ENCODE measurements around the gene TECR. TPM values are rescaled to one million over a fixed set of nuclear protein-coding genes. Genes with fewer than 3 reads are reported as not detected.

The TECR gene
- total RNA-seq, 1 experiment from 2014 or later: 294 TPM

DNA sequence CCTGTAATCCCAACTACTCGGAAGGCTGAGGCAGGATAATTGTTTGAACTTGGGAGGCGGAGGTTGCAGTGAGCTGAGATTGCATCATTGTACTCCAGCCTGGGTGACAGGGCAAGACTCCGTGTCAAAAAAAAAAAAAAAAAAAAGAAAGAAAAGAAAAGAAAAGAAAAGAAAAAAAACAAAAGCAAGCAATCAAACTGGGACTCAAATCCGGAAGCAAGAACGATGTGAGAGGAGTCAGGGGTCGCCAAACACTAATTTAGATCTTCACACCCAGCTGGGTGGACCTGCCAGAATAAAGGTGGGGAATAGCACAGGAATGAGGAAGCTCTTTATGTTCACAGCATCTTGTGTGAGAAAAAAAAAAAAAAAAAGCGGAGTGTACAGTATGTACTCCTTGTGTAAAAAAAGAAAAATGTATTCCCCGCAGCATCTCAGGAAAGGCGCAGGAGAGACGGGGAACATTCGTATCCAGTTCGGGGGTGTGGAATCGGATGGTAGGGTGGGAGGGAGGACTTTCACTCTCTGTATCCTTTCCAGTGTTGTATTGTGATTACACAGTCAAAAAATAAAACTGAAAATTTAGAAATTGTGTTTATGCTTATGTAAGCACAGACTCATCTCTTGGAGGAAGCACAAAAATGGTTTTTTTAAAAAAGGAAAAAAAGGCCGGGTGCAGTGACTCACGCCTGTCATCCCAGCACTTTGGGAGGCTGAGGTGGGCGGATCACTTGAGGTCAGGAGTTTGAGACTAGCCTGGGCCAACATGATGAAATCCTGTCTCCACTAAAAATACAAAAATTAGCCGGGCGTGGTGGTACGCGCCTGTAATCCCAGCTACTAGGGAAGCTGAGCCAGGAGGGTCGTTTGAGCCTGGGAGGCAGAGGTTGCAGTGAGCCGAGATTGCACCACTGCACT, 18.8 kb upstream of the TECR start:
- peak overlapping the region; percentile 99 for H3K27ac ChIP-seq

DNA sequence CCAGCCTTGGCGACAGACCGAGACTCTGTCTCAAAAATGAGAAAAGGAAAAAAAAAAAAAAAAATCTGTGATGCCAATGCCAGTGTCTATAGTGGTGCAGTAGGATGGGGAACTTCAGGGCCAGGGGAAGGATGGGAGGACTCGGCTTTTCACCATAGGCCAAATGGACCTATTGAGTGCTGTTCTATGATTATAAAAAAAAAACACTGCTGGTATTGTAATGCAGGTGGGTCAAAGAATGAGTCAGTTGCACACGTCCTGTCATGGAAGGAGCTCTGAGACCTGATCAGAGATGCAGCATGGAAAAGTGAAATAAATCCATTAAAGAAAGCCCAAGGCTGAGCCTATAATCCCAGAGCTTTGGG, 18.2 kb upstream of the TECR start:
- H3K27ac ChIP-seq: peak overlapping the region; percentile 99
- peaks cover 98% of the 10 kb centered on the region for H3F3A ChIP-seq (ENCODE audit: insufficient read depth, low read depth)
- H3K4me2 ChIP-seq: peak overlapping the region; percentile 66
- peak overlapping the region; percentile 30; the same call in 1 of the 2 replicates for H3K4me3 ChIP-seq
- ChIA-PET POLR2A (ENCODE audit: unreplicated experiment) (interaction anchor here (0.6 kb wide), 1 partner anchor 427 kb away, joined by 6 read pairs; no protein-coding TSS in a partner anchor), CTCF (interaction anchor here (0.6 kb wide), 1 partner anchor 25 kb away, joined by 4 read pairs; no protein-coding TSS in a partner anchor)
- no peak for TF ChIP-seq EZH2 (IDR thresholded peaks at IDR 0.05; ENCODE audit: low read depth)
- TF ChIP-seq, protein P1, sequence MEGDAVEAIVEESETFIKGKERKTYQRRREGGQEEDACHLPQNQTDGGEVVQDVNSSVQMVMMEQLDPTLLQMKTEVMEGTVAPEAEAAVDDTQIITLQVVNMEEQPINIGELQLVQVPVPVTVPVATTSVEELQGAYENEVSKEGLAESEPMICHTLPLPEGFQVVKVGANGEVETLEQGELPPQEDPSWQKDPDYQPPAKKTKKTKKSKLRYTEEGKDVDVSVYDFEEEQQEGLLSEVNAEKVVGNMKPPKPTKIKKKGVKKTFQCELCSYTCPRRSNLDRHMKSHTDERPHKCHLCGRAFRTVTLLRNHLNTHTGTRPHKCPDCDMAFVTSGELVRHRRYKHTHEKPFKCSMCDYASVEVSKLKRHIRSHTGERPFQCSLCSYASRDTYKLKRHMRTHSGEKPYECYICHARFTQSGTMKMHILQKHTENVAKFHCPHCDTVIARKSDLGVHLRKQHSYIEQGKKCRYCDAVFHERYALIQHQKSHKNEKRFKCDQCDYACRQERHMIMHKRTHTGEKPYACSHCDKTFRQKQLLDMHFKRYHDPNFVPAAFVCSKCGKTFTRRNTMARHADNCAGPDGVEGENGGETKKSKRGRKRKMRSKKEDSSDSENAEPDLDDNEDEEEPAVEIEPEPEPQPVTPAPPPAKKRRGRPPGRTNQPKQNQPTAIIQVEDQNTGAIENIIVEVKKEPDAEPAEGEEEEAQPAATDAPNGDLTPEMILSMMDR (conservative IDR thresholded peaks at IDR 0.05): no peak
- H2AFZ ChIP-seq: no peak overlapping the region
- no peaks in the 10 kb centered on the region for H3K27me3 ChIP-seq (ENCODE audit: insufficient read depth, low read depth)
- H4K20me1 ChIP-seq (ENCODE audit: insufficient read depth): peaks cover 21% of the 10 kb centered on the region
- peaks cover 77% of the 10 kb centered on the region for H3K4me1 ChIP-seq (replicated peaks; ENCODE audit: insufficient read depth)
- no peaks in the 10 kb centered on the region for H3K9me3 ChIP-seq (ENCODE audit: insufficient read depth, low read depth)
- peaks cover 42% of the 10 kb centered on the region for H3K79me2 ChIP-seq (ENCODE audit: low read depth)
- H3K36me3 ChIP-seq (ENCODE audit: low read depth): peaks cover 25% of the 10 kb centered on the region
- intact Hi-C loops (cut with micrococcal nuclease; ENCODE audit: unreplicated experiment): loop anchor here (10.0 kb wide), 1 partner anchor 376 kb away; the partner anchor contains the start of gene ASF1B
- H3K9me2 ChIP-seq (ENCODE audit: insufficient read depth): no peaks in the 10 kb centered on the region
- no TSS peak for BruUV-seq (replicated peaks)
- no peak for DNase-seq

More for the DNA sequence above, 18.8 kb upstream of the TECR start:
- H3K27me3 ChIP-seq (ENCODE audit: insufficient read depth, low read depth): no peaks in the 10 kb centered on the region
- H3K79me2 ChIP-seq (ENCODE audit: low read depth): peaks cover 36% of the 10 kb centered on the region
- POLR2A ChIA-PET (ENCODE audit: unreplicated experiment): interaction anchor here (0.6 to 1.2 kb wide), 5 partner anchors 13 to 870 kb away, joined by 5 to 39 read pairs (median 7); partner anchors contain the start of gene GIPC1
- H4K20me1 ChIP-seq (ENCODE audit: insufficient read depth): peaks cover 14% of the 10 kb centered on the region
- H3K4me1 ChIP-seq (replicated peaks; ENCODE audit: insufficient read depth): peaks cover 75% of the 10 kb centered on the region
- TF ChIP-seq, protein P1 (conservative IDR thresholded peaks at IDR 0.05): no peak; the same call in 1 of the 2 replicates
- intact Hi-C loops (cut with micrococcal nuclease; ENCODE audit: unreplicated experiment): loop anchor here (10.0 kb wide), 1 partner anchor 376 kb away; the partner anchor contains the start of gene ASF1B
- H3K4me3 ChIP-seq: peak overlapping the region; percentile 30; the same call in 1 of the 2 replicates
- H3K9me2 ChIP-seq (ENCODE audit: insufficient read depth): no peaks in the 10 kb centered on the region
- peak; percentile 62 to 91 for DNase-seq
- H3K9me3 ChIP-seq (ENCODE audit: insufficient read depth, low read depth): no peaks in the 10 kb centered on the region
- peaks cover 18% of the 10 kb centered on the region for H3K36me3 ChIP-seq (ENCODE audit: low read depth)
- H2AFZ ChIP-seq: no peak overlapping the region
- peak overlapping the region; percentile 66 for H3K4me2 ChIP-seq
- CTCF ChIA-PET: interaction anchor here (0.6 to 1.0 kb wide), 11 partner anchors 15 to 1316 kb away, joined by 3 to 13 read pairs (median 4); partner anchors contain the start of genes GIPC1 and NDUFB7
- BruUV-seq (replicated peaks): no TSS peak
- peaks cover 95% of the 10 kb centered on the region for H3F3A ChIP-seq (ENCODE audit: insufficient read depth, low read depth)

DNA sequence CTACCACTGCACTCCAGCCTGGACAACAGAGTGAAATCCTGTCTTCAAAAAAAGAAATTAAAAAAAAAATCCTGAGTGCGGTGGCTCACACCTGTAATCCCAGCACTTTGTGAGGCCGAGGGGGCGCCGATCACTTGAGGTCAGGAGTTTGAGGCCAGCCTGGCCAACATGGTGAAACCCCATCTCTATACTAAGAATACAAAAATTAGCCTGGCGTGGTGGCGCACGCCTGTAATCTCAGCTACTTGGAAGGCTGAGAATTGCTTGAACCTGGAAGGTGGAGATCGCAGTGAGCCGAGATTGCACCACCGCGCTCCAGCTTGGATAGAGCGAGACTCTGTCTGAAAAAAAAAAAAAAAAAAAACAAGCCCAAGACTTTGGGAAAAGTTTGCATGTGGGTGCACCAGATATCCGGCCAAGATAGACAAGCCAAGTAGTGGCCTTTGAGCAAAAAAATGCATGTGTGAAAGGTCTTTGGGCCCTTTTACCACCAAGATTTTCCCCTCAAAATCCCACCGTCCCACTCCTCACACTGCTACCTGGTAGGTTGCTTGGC, 16.9 kb upstream of the TECR start:
- H3K9me3 ChIP-seq (ENCODE audit: insufficient read depth, low read depth): no peaks in the 10 kb centered on the region
- peaks cover 96% of the 10 kb centered on the region for H3F3A ChIP-seq (ENCODE audit: insufficient read depth, low read depth)
- no peak for TF ChIP-seq EZH2 (IDR thresholded peaks at IDR 0.05; ENCODE audit: low read depth)
- no peak overlapping the region for H3K4me3 ChIP-seq
- H3K9me2 ChIP-seq (ENCODE audit: insufficient read depth): no peaks in the 10 kb centered on the region
- no peak overlapping the region for H3K4me2 ChIP-seq
- peaks cover 50% of the 10 kb centered on the region for H3K79me2 ChIP-seq (ENCODE audit: low read depth)
- peaks cover 34% of the 10 kb centered on the region for H3K36me3 ChIP-seq (ENCODE audit: low read depth)
- peaks cover 33% of the 10 kb centered on the region for H4K20me1 ChIP-seq (ENCODE audit: insufficient read depth)
- POLR2A ChIA-PET (ENCODE audit: unreplicated experiment): interaction anchor here (0.7 kb wide), 1 partner anchor 762 kb away, joined by 36 read pairs; no protein-coding TSS in a partner anchor
- CTCF ChIA-PET: no interaction called here
- H3K27ac ChIP-seq: peak overlapping the region; percentile 99
- intact Hi-C loops (cut with micrococcal nuclease; ENCODE audit: unreplicated experiment): loop anchor here (10.0 kb wide), 1 partner anchor 378 kb away; the partner anchor contains the start of gene ASF1B
- no TSS peak for BruUV-seq (replicated peaks)
- H2AFZ ChIP-seq: no peak overlapping the region
- no peak for DNase-seq
- peaks cover 64% of the 10 kb centered on the region for H3K4me1 ChIP-seq (replicated peaks; ENCODE audit: insufficient read depth)
- H3K27me3 ChIP-seq (ENCODE audit: insufficient read depth, low read depth): no peaks in the 10 kb centered on the region
